ENCODE measurements around the gene CDKN2A.

Gene CDKN2A

GRCh38 chr9:21919377-21920362 is 74.5 kb downstream of the CDKN2A start:
- Histone ChIP-seq H3K79me2 (ENCODE audit: control insufficient read depth, low read length) (no peaks in the 10 kb centered on the region), H3K9me2 (replicated peaks; ENCODE audit: control insufficient read depth, low read length) (no peaks in the 10 kb centered on the region), H3K4me1 (ENCODE audit: control insufficient read depth, low read length) (no peaks in the 10 kb centered on the region), H4K20me1 (ENCODE audit: control insufficient read depth, insufficient read depth, low read depth, low read length) (no peaks in the 10 kb centered on the region), H3K27ac (ENCODE audit: low read depth, low read length) (no peak overlapping the region), H3K9me3 (ENCODE audit: control insufficient read depth, insufficient read depth, low read length) (no peaks in the 10 kb centered on the region), H3K4me2 (ENCODE audit: low read length) (no peak overlapping the region), H3K27me3 (ENCODE audit: control insufficient read depth, low read length) (no peaks in the 10 kb centered on the region), H3K4me3 (ENCODE audit: low read length) (no peak overlapping the region), H3F3A (ENCODE audit: control insufficient read depth, insufficient read depth) (no peaks in the 10 kb centered on the region), H3K36me3 (ENCODE audit: control insufficient read depth, low read length) (no peaks in the 10 kb centered on the region)
- TF ChIP-seq EZH2phosphoT487 (IDR thresholded peaks at IDR 0.05; ENCODE audit: borderline replicate concordance, low read length) (no peak), CTCF (IDR thresholded peaks at IDR 0.05; ENCODE audit: low read depth, low read length, poor library complexity, severe bottlenecking) (no peak)

All from DOHH2 (cell line).